NB4 (cell line): ENCODE measurements around the gene TMC8.

Experiments
- DNase-seq: peaks from one replicate; pipeline ENCODE4 v3.0.0; 2010; ENCODE audit warnings: low read depth
- H3K4me3 ChIP-seq: one replicate; pipeline ENCODE4 v1.5.1; 2011; ENCODE audit warnings: mild to moderate bottlenecking, low read depth, low read length, moderate library complexity
- CTCF ChIP-seq: IDR thresholded peaks from one replicate; pipeline ENCODE4 v1.5.1; 2012; ENCODE audit warnings: low read depth, low read length
- MAX ChIP-seq: IDR thresholded peaks from 2 replicates; pipeline ENCODE4 v1.6.1; 2011; ENCODE audit warnings: low read depth, low read length
- MYC ChIP-seq: IDR thresholded peaks from 2 replicates; pipeline ENCODE4 v1.6.1; 2011; ENCODE audit warnings: low read depth, low read length
- POLR2A ChIP-seq: IDR thresholded peaks from 2 replicates; pipeline ENCODE4 v1.6.1; 2011; ENCODE audit warnings: mild to moderate bottlenecking; ENCODE audit not compliant: insufficient read length; ENCODE audit errors: extremely low read depth

TMC8 gene

DNA sequence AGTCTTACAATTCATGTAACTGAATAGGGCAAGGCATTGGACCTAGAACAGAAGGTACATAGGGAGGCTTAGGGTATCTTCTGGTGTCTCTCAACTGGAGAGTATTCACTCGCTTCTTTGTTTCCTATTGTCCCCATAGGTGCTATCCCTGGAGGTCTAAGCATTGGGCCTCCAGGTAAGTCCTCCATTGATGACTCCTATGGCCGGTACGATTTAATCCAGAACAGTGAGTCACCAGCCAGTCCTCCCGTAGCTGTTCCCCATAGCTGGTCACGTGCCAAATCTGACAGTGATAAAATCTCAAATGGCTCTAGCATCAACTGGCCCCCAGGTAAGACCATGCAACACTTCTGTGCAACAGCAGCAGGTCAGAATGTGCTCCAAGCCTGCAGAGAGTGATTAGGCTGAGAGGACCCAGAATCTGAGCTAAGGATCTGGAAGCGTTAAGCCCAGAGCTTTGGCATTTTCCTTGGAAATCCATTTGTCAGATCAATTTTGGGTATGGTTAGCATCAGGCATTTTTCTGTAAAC, 37.7 kb upstream of the TMC8 start:
- TF ChIP-seq MAX (no peak), MYC (no peak), CTCF (no peak), POLR2A (no peak)
- H3K4me3 ChIP-seq: no peak overlapping the region
- DNase-seq: no peak

DNA sequence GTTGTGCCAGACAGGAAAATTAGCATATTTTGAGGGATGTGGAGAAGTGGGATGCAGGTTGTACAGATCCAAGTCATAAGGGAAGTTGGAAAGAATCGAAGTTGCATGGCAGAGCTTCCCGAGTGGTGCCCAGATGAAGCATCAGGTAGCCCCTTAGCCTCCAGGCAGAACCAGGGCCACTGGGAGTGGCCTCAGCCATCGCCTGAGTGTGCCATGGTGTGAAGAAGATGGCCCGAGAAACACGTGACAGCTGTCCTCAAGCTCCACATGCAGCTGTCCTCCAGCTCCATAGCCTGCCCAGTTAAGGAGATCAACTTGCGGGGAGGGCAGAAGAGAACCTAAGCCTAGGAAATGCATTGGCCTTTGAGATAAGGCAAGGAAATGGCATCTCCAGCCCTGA, 35.5 kb upstream of the TMC8 start:
- TF ChIP-seq CTCF (no peak), MAX (no peak), POLR2A (no peak), MYC (no peak)
- no peak overlapping the region for H3K4me3 ChIP-seq
- DNase-seq: no peak

- no peak for TF ChIP-seq CTCF
- no peak for TF ChIP-seq MYC
- H3K4me3 ChIP-seq: no peak overlapping the region
- DNase-seq: no peak
These were observed 34.5 kb upstream of the TMC8 start for GRCh38 chr17:78096093-78096492.

- DNase-seq: no peak
- TF ChIP-seq MYC: no peak
- no peak for TF ChIP-seq MAX
- no peak for TF ChIP-seq CTCF
- TF ChIP-seq POLR2A: no peak
- H3K4me3 ChIP-seq: no peak overlapping the region
These were observed 29.5 kb upstream of the TMC8 start for GRCh38 chr17:78101112-78101511.

GRCh38 chr17:78101542-78101941, 29.0 kb upstream of the TMC8 start:
- TF ChIP-seq MAX: no peak
- no peak for TF ChIP-seq MYC
- TF ChIP-seq CTCF: no peak
- TF ChIP-seq POLR2A: no peak
- no peak for DNase-seq
- no peak overlapping the region for H3K4me3 ChIP-seq

- no peak overlapping the region for H3K4me3 ChIP-seq
- DNase-seq: no peak
- no peak for TF ChIP-seq CTCF
- no peak for TF ChIP-seq MYC
- TF ChIP-seq MAX: no peak
These were observed 27.3 kb upstream of the TMC8 start for GRCh38 chr17:78103311-78103710.
